ENCODE data around the gene KLB.

Gene KLB

DNA sequence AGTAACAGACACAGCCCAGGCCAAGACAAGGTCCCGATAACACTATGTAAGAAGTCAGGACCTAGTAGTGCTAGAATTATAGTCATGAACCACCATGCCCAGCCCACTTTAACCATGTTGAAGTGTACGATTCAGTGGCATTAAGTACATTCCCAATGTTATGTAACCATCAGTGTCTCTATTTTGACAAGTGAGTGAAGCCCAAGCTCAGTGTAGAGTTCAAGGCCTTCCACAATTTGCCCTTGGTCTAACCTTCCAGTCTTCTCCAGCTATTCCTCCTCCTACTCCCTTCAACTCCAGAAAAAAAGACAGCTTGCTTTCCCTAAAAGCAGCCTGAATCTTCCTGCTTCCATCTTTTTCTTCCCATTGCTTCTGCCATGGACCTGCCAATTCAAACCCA, 83.6 kb downstream of the KLB start:
- in situ Hi-C loops (cut with HindIII; ENCODE audit: low pct_ligation_motif_present, low pct_unique_long_range_greater_than_20kb, low sequenced_read_pairs), result no loop called here
- DNase-seq, result no peak

DNA sequence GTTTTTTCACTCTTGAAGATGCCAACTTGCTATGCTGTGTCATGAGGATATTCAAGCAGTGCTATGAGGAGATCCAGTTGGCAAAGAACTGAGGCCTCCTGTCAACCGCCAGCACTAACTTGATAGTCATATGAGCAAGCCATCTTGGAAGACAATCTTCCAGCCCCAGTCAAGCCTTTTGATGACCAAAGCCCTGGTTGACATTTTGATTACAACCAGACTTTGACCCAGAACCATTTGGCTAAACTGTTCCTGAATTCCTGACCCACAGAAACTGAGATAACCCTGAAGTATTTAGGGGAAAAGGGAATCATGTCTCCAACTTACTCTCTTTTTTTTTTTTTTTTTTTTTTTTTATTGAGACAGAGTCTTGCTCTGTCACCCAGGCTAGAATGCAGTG, 87.6 kb downstream of the KLB start:
- no peak for DNase-seq
- in situ Hi-C loops (cut with HindIII; ENCODE audit: low pct_ligation_motif_present, low pct_unique_long_range_greater_than_20kb, low sequenced_read_pairs), result no loop called here

DNA sequence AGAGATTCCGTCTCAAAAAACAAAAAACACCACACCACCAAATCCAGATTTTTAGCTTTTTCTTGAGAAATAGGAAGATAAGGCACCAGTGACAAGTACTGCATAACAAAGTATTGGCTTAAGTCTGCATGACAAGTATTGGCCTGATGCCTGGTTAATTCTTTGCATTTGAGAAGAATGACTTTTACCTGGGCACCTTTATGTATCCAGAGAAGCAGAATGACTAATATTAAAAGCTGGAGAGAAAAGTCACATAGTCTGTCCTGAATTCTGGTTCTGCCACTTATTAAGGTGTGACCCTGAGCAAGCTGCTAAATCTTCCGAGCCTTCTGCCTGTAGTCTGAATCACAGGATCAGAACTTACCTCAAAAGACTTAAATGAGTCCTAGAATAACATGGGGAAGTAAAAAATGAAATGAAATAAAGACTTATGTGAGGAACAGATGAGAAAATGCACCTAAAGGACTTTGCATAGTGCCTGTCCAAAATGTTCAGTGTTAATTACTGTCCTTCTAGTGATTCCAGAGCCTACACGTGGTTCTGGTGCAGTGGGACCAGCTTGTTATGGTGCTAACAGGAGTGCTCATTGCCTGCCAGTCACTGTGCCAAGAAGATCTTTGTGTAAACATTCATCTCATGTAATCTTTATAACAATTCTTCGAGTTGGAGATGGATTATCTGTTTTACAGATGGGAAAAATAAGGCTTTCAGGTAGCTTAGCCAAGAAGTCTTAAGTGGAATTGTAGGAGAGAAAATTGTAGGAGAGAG, 88.9 kb downstream of the KLB start:
- no peak for DNase-seq
- in situ Hi-C loops (cut with HindIII; ENCODE audit: low pct_ligation_motif_present, low pct_unique_long_range_greater_than_20kb, low sequenced_read_pairs), result no loop called here

DNA sequence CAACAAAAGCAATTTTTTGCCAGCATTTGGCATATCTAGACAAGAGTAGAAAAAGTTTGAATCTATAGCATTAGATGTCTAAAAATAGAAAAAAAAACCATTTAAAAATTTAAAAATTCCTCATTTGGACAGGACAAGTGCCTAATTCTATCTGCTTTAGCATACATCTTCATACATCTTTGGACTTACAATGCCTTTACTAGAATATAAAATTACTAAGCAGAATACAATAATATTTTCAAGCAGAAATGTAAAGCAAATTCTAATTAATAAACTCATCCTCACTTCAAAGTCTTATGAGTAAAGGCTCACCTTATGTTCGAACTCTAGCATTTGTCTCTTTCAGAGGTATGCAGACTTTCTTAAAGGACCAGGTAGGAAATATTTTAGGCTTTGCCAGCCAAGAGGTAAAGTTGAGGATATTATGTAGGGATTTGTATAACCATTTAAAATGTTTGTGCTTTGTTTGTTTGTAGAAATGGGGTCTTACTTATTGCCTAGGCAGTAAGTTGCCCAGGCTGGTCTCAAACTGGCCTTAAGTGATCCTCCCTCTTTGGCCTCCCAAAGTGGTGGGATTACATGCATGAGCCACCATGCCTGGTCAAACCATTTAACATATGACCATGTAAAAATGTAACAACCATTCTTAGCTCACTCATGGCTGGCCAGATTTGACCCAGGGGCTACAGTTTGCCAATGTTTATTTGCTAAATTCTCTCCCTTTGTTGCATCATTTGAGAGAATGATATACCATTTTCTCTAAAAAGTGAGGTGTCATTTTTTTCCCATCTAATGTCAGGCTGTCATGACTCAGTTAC, 91.4 kb downstream of the KLB start:
- DNase-seq, result no peak
- in situ Hi-C loops (cut with HindIII; ENCODE audit: low pct_ligation_motif_present, low pct_unique_long_range_greater_than_20kb, low sequenced_read_pairs), result no loop called here

DNA sequence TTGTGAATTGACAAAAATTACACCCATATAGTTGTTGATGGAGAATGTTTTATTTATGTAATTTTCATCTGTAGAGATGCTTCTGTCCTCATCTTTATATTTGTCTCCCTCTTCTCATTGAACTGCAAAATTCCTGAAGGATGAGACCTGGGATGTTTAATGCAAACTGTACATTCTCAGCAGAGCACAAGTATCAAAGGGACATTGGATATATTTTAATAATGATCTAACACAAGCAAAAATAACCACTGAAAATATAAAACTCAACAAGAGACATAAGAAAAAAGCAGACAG, 91.9 kb downstream of the KLB start:
- DNase-seq, result no peak

More for the DNA sequence above, 91.9 kb downstream of the KLB start:
- in situ Hi-C loops (cut with HindIII; ENCODE audit: low pct_ligation_motif_present, low pct_unique_long_range_greater_than_20kb, low sequenced_read_pairs), result no loop called here
